BJ (cell line): ENCODE measurements around the gene CCNH. TPM values are rescaled to one million over a fixed set of nuclear protein-coding genes. Genes with fewer than 3 reads are reported as not detected.
A peak's percentile ranks its signal among the peaks of the same experiment; 100 is the strongest.

Source experiments
- CTCF ChIA-PET: fragments of 350-600 bp; formaldehyde crosslinking; extraction: SDS; loops from one replicate; lab custom pipeline; 2021; ENCODE audit warnings: antibody characterized with exemption, inconsistent platforms; lab: Yijun Ruan, JAX
- POLR2A ChIA-PET: fragments of 300-600 bp; sonication (Branson Sonifier 250); formaldehyde crosslinking; extraction: SDS; loops from one replicate; lab custom pipeline; 2021; ENCODE audit warnings: antibody characterized with exemption; lab: Charles Lee
- DNase-seq: peaks from one replicate; pipeline ENCODE4 v3.0.0-alpha.2; 2011; ENCODE audit warnings: low read depth
- H3K27me3 ChIP-seq: 2 replicates; pipeline ENCODE4 v1.6.0; 2011; ENCODE audit warnings: low read length; ENCODE audit not compliant: control insufficient read depth, insufficient read depth
- H3K36me3 ChIP-seq: 2 replicates; pipeline ENCODE4 v1.5.1; 2011; ENCODE audit warnings: low read length; ENCODE audit not compliant: control insufficient read depth, insufficient read depth
- H3K4me3 ChIP-seq: 2 replicates; pipeline ENCODE4 v1.5.1; 2011; ENCODE audit warnings: low read depth, mild to moderate bottlenecking, control low read depth, low read length
- CTCF ChIP-seq: IDR thresholded peaks from 2 replicates; pipeline ENCODE4 v1.5.1; 2011; ENCODE audit warnings: low read depth, mild to moderate bottlenecking, control low read depth, inconsistent platforms, low read length, moderate library complexity; ENCODE audit not compliant: insufficient read depth
- polyA plus RNA-seq: library from polyadenylated mRNA; depleted of rRNA; stranded (reverse); fragments of >200 nt; gene quantifications from 2 replicates; pipeline ENCODE4 v1.2.3, GENCODE V29; 2011

Gene CCNH
- polyA plus RNA-seq, 1 experiment: 62.0 TPM

- CTCF ChIA-PET: no interaction called here
- no peak for TF ChIP-seq CTCF
- Histone ChIP-seq H3K27me3 (no peaks in the 10 kb centered on the region), H3K4me3 (peak overlapping the region; percentile 93), H3K36me3 (no peaks in the 10 kb centered on the region)
- POLR2A ChIA-PET: interaction anchor here (0.5 to 0.6 kb wide), 2 partner anchors 70 to 85 kb away, joined by 3 read pairs; no protein-coding TSS in a partner anchor
- no peak for DNase-seq
Measured at GRCh38 chr5:87413343-87413645, 564 bp upstream of the CCNH start.

GRCh38 chr5:87411973-87412629, 629 bp downstream of the CCNH start:
- no peak for DNase-seq
- peak overlapping the region; percentile 93 for H3K4me3 ChIP-seq
- CTCF ChIA-PET: interaction anchor here (1.0 kb wide), 1 partner anchor 342 kb away, joined by 3 read pairs; no protein-coding TSS in a partner anchor
- POLR2A ChIA-PET: interaction anchor here (0.6 kb wide), 1 partner anchor 353 kb away, joined by 3 read pairs; no protein-coding TSS in a partner anchor
- TF ChIP-seq CTCF: no peak
- peaks cover 1% of the 10 kb centered on the region; the same call in 1 of the 2 replicates for H3K36me3 ChIP-seq
- no peaks in the 10 kb centered on the region for H3K27me3 ChIP-seq

- TF ChIP-seq CTCF: no peak
- CTCF ChIA-PET: interaction anchor here (1.0 kb wide), 1 partner anchor 342 kb away, joined by 3 read pairs; no protein-coding TSS in a partner anchor
- no peak for DNase-seq
- POLR2A ChIA-PET: no interaction called here
- Histone ChIP-seq H3K27me3 (no peaks in the 10 kb centered on the region), H3K4me3 (peak overlapping the region; percentile 93), H3K36me3 (peaks cover 4% of the 10 kb centered on the region; the same call in 1 of the 2 replicates)
Measured at GRCh38 chr5:87411586-87411972, 1.2 kb downstream of the CCNH start.

DNA sequence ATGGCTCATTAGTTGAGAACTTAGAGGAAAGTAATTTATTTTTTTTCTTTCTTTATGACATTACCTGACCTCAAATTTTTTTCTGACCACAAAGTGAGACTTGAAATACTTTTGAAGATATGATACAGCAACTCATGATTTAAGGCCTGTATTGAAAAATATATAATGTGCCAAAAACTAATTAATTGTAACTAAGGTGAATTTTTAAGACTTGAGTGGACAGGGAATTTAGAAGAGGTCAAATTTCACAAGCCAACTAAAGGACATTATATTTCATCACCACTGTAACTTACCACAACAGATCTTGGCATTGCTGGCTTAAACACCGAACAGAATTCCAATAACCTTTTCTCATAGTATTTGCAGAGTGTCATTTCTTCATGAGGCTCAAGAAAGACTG, 1.8 kb downstream of the CCNH start:
- DNase-seq: peak; percentile 81
- H3K27me3 ChIP-seq: no peaks in the 10 kb centered on the region
- ChIA-PET CTCF (interaction anchor here (2.3 kb wide), 1 partner anchor 11 kb away, joined by 7 read pairs; no protein-coding TSS in a partner anchor), POLR2A (interaction anchor here (0.8 kb wide), 1 partner anchor 10 kb away, joined by 5 read pairs; no protein-coding TSS in a partner anchor)
- H3K4me3 ChIP-seq: no peak overlapping the region; the same call in 1 of the 2 replicates
- no peak for TF ChIP-seq CTCF
- H3K36me3 ChIP-seq: peaks cover 4% of the 10 kb centered on the region; the same call in 1 of the 2 replicates

- no peak overlapping the region for H3K4me3 ChIP-seq
- no peaks in the 10 kb centered on the region for H3K27me3 ChIP-seq
- ChIA-PET CTCF (no interaction called here), POLR2A (no interaction called here)
- no peak for TF ChIP-seq CTCF
- H3K36me3 ChIP-seq: peaks cover 4% of the 10 kb centered on the region; the same call in 1 of the 2 replicates
- DNase-seq: no peak
Measured at GRCh38 chr5:87408204-87408603, 4.5 kb downstream of the CCNH start.
